ENCODE data around the gene CDHR1.

- TF ChIP-seq POLR2A (IDR thresholded peaks at IDR 0.05; ENCODE audit: control extremely low read depth in 1 of 2, low read depth in 2 of 2, low read length in 2 of 2) (no peak), EP300 (IDR thresholded peaks at IDR 0.05; ENCODE audit: borderline replicate concordance in 1 of 2, low read depth in 2 of 2, low read length in 2 of 2) (no peak), CTCF (IDR thresholded peaks at IDR 0.05; ENCODE audit: control extremely low read depth in 1 of 3, insufficient read depth in 1 of 3, low read depth in 1 of 3, low read length in 3 of 3) (no peak)
Measured at GRCh38 chr10:84227810-84228209, 33.5 kb downstream of the CDHR1 start.

Measured in H1 (cell line).